Upper lobe of right lung (tissue), 1 donor: ENCODE measurements around the gene THEMIS2. TPM values are rescaled to one million over a fixed set of nuclear protein-coding genes. Genes with fewer than 3 reads are reported as not detected.

Source experiments
- ATAC-seq: fragments of 200-7000 bp; cut with Tn5 transposase; one replicate; pipeline ENCODE4 v1.9.1; 2020; ENCODE audit warnings: mild to moderate bottlenecking, moderate library complexity
- DNase-seq: peaks from one replicate; pipeline ENCODE4 v3.0.0-alpha.2; 2020
- H3K27ac ChIP-seq: fragments of 200-600 bp; one replicate; pipeline ENCODE4 v1.8.0; 2022
- H3K27me3 ChIP-seq: fragments of 200-600 bp; one replicate; pipeline ENCODE4 v1.8.0; 2022; ENCODE audit warnings: mild to moderate bottlenecking
- H3K36me3 ChIP-seq: fragments of 200-600 bp; one replicate; pipeline ENCODE4 v1.8.0; 2022
- H3K4me1 ChIP-seq: fragments of 200-600 bp; one replicate; pipeline ENCODE4 v1.8.0; 2022
- H3K4me3 ChIP-seq: fragments of 200-600 bp; one replicate; pipeline ENCODE4 v1.8.0; 2022; ENCODE audit warnings: mild to moderate bottlenecking
- H3K9me3 ChIP-seq: fragments of 200-600 bp; one replicate; pipeline ENCODE4 v1.8.0; 2022
- intact Hi-C: fragments of 100-400 bp; cut with DNase I; formaldehyde crosslinking; loops from one replicate; pipeline ENCODE4 v1.11.0; 2022
- total RNA-seq: library from RNA; stranded (reverse); fragmentation: NEBNext Ultra II Directional; extraction: Animal tissue kit (Norgen Biotek cat#: 25700); gene quantifications from one replicate; pipeline ENCODE4 v1.2.1, GENCODE V29; 2021
- TF ChIP-seq, protein P1 (sequence below): fragments of 200-600 bp; IDR thresholded peaks from one replicate; pipeline ENCODE4 v1.8.0; 2022; ENCODE audit warnings: antibody characterized with exemption
- donor health status: DM: no; HTN: yes; CAD: no; lungs with severe emphysema.

THEMIS2 gene
- total RNA-seq, 1 donor from 2014 or later, result 89.6 TPM

DNA sequence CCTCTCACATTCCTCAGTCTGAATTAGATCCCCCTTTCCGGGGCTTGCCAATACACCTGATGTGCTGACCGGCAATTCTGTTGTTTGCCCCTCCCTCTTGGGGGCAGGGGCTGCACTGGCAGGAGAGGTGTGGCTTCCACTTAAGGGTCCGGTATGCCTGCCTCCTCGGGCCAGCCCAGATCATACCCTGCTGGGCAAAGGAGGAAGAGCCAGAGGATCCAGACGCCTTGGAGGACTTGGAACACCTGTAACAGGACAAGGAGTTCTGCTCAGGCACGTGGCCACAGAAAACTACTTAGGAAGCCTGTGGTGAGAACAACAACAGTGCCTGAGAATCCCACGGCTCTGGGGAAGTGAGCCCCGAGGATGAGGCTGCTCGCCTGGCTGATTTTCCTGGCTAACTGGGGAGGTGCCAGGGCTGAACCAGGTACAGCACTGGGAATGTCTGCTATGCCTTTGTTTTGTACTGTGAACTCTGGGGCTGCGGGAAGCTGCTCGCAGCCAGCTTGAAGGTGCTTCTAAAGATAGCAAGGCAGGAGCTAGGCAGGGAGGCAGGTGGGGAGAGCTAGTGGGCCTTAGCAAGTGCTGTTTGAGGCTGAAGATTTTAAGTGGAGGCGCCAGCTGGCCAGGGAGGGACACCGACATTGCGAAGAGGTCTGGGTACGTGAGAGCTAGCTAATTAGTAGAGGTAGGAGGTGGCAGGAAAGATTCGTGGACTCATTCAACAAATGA, 62.6 kb downstream of the THEMIS2 start, which contains the start of gene SMPDL3B:
Gene SMPDL3B (plus strand): TSS at position 183 of the 732 bp plus-strand sequence. CDS start 184 bp downstream, at position 367.
- TF ChIP-seq, protein P1, sequence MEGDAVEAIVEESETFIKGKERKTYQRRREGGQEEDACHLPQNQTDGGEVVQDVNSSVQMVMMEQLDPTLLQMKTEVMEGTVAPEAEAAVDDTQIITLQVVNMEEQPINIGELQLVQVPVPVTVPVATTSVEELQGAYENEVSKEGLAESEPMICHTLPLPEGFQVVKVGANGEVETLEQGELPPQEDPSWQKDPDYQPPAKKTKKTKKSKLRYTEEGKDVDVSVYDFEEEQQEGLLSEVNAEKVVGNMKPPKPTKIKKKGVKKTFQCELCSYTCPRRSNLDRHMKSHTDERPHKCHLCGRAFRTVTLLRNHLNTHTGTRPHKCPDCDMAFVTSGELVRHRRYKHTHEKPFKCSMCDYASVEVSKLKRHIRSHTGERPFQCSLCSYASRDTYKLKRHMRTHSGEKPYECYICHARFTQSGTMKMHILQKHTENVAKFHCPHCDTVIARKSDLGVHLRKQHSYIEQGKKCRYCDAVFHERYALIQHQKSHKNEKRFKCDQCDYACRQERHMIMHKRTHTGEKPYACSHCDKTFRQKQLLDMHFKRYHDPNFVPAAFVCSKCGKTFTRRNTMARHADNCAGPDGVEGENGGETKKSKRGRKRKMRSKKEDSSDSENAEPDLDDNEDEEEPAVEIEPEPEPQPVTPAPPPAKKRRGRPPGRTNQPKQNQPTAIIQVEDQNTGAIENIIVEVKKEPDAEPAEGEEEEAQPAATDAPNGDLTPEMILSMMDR, result peak; percentile 20
- H3K36me3 ChIP-seq, result no peaks in the 10 kb centered on the region
- H3K4me1 ChIP-seq, result peaks cover 3% of the 10 kb centered on the region
- intact Hi-C loops, result no loop called here
- H3K27ac ChIP-seq, result peak within 1 kb of the TSS; percentile 78
- H3K4me3 ChIP-seq, result peak within 1 kb of the TSS; percentile 42
- DNase-seq (peak; percentile 88), ATAC-seq (peak; percentile 97)
- H3K9me3 ChIP-seq, result no peaks in the 10 kb centered on the region
- no peaks in the 10 kb centered on the region for H3K27me3 ChIP-seq

DNA sequence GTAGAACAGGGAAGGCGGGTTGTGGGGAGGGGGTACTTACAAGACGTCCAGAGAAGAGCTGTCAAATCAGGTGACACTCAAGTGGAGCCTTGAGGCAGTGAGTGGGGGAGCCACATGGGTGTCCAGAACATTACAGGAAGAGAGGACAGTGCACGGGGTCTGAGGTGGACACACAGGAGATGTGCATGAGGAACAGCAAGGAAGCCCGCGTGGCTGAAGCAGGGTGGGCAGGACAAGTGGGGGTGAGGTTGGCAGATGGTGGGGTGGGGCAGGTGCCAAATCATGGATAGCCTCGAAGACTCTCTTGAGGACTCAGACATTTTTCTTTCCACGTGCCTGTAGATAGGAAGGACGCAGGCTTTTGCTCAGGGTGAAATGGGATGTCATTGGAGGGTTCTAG, 63.4 kb downstream of the THEMIS2 start:
- intact Hi-C loops, result no loop called here
- TF ChIP-seq, protein P1, result no peak
- peak overlapping the region; percentile 78 for H3K27ac ChIP-seq
- DNase-seq (no peak), ATAC-seq (no peak)
- no peaks in the 10 kb centered on the region for H3K27me3 ChIP-seq
- peaks cover 3% of the 10 kb centered on the region for H3K4me1 ChIP-seq
- H3K36me3 ChIP-seq, result no peaks in the 10 kb centered on the region
- H3K4me3 ChIP-seq, result peak overlapping the region; percentile 42
- H3K9me3 ChIP-seq, result no peaks in the 10 kb centered on the region

Other genes starting within 250 kb of the THEMIS2 start
- 149 TPM for gene FGR, start 237.4 kb upstream of the THEMIS2 start, total RNA-seq
- 259 TPM for gene IFI6, start 200.4 kb upstream of the THEMIS2 start, total RNA-seq
- gene FAM76A, start 146.6 kb upstream of the THEMIS2 start, total RNA-seq, result 23.3 TPM
- 95.6 TPM for gene STX12, start 99.3 kb upstream of the THEMIS2 start, total RNA-seq
- gene PPP1R8, start 41.8 kb upstream of the THEMIS2 start, total RNA-seq, result 33.0 TPM
- 22.4 TPM for gene RPA2, start 42.0 kb downstream of the THEMIS2 start, total RNA-seq
- 29.1 TPM for gene SMPDL3B, start 62.5 kb downstream of the THEMIS2 start, total RNA-seq
- 8.7 TPM for gene XKR8, start 87.4 kb downstream of the THEMIS2 start, total RNA-seq
- 21.0 TPM for gene EYA3, start 216.1 kb downstream of the THEMIS2 start, total RNA-seq